ENCODE results near the gene GRAMD1A. TPM values are rescaled to one million over a fixed set of nuclear protein-coding genes. Genes with fewer than 3 reads are reported as not detected.

GRAMD1A gene
- polyA plus RNA-seq, 1 of the 3 experiments (the other 2 are of a cell fraction), result 81.9 TPM

- CTCF ChIA-PET, result interaction anchor here (1.7 kb wide), 1 partner anchor 64 kb away, joined by 6 read pairs; no protein-coding TSS in a partner anchor
- Histone ChIP-seq H3K27ac (ENCODE audit: low read depth in 2 of 2, low read length in 1 of 2) (no peak overlapping the region), H3K79me2 (ENCODE audit: insufficient read depth) (no peaks in the 10 kb centered on the region), H3K27me3 (ENCODE audit: insufficient read depth) (no peaks in the 10 kb centered on the region; the same call in 1 of the 2 replicates), H3K9me3 (no peaks in the 10 kb centered on the region), H3K36me3 (replicated peaks in 1 of 2; ENCODE audit: control insufficient read depth in 1 of 2, insufficient read depth in 2 of 2, low read length in 1 of 2) (no peaks in the 10 kb centered on the region), H3K4me1 (ENCODE audit: control insufficient read depth in 1 of 2, insufficient read depth in 2 of 2, low read depth in 1 of 2, low read length in 1 of 2) (no peaks in the 10 kb centered on the region), H3K4me3 (ENCODE audit: low read depth in 2 of 2, low read length in 1 of 2) (no peak overlapping the region), H3K4me2 (no peak overlapping the region), H3K9ac (no peak overlapping the region), H2AFZ (ENCODE audit: low read depth) (no peak overlapping the region), H3F3A (replicated peaks; ENCODE audit: insufficient read depth) (no peaks in the 10 kb centered on the region), H3K9me2 (no peaks in the 10 kb centered on the region), H4K20me1 (ENCODE audit: insufficient read depth) (no peaks in the 10 kb centered on the region)
- POLR2A ChIA-PET, result no interaction called here
- no peak for TF ChIP-seq RAD21 (IDR thresholded peaks at IDR 0.05; ENCODE audit: low read length)
- no peak for TF ChIP-seq FOXM1 (IDR thresholded peaks at IDR 0.05; ENCODE audit: low read depth)
- TF ChIP-seq RCOR1 (IDR thresholded peaks at IDR 0.05; ENCODE audit: low read length), result no peak
- no peak for TF ChIP-seq FOSL2 (IDR thresholded peaks at IDR 0.05; ENCODE audit: borderline replicate concordance, low read depth)
- TF ChIP-seq ZBTB33 (IDR thresholded peaks at IDR 0.05; ENCODE audit: borderline replicate concordance, low read depth), result no peak
- TF ChIP-seq REST (IDR thresholded peaks at IDR 0.05; ENCODE audit: low read depth, low read length), result no peak
- TF ChIP-seq EP300 (IDR thresholded peaks at IDR 0.05; ENCODE audit: borderline replicate concordance in 1 of 2, low read depth in 1 of 2, low read length in 1 of 2), result no peak
- no peak for TF ChIP-seq NRF1 (IDR thresholded peaks at IDR 0.05; ENCODE audit: low read depth, low read length)
- TF ChIP-seq CHD2 (IDR thresholded peaks at IDR 0.05; ENCODE audit: low read length, partially characterized antibody), result no peak
- TF ChIP-seq POLR2AphosphoS5 (IDR thresholded peaks at IDR 0.05; ENCODE audit: low read depth, low read length), result no peak
- TF ChIP-seq MEF2A (IDR thresholded peaks at IDR 0.05; ENCODE audit: borderline replicate concordance, low read depth), result no peak
- TF ChIP-seq RFX5 (IDR thresholded peaks at IDR 0.05; ENCODE audit: low read length), result no peak
- TF ChIP-seq USF1 (IDR thresholded peaks at IDR 0.05; ENCODE audit: borderline replicate concordance, low read depth), result no peak
- no peak for TF ChIP-seq YY1 (IDR thresholded peaks at IDR 0.05; ENCODE audit: low read depth)
- TF ChIP-seq FOXJ3 (CRISPR knock-in tag; IDR thresholded peaks at IDR 0.05), result no peak
- no peak for DNase-seq
- WGBS (ENCODE audit: low lambda C conversion rate), result 36% methylated on average over 11 of the region's 12 CpGs
Measured at GRCh38 chr19:34979819-34980640, 20.1 kb upstream of the GRAMD1A start.

Measured in SK-N-SH (cell line).